ENCODE measurements around the gene CNKSR3. TPM values are rescaled to one million over a fixed set of nuclear protein-coding genes. Genes with fewer than 3 reads are reported as not detected.

The CNKSR3 gene
- polyA plus RNA-seq, 1 donor: 16.7 TPM

- DNase-seq: no peak
Observed at GRCh38 chr6:154501578-154501868, 9.0 kb downstream of the CNKSR3 start.

- peak; percentile 56 for DNase-seq
Observed at GRCh38 chr6:154500769-154501577, 9.5 kb downstream of the CNKSR3 start.

- no peak for DNase-seq
Observed at GRCh38 chr6:154499855-154500589, 10.5 kb downstream of the CNKSR3 start.

GRCh38 chr6:154498340-154498934, 12.0 kb downstream of the CNKSR3 start:
- DNase-seq: no peak

- no peak for DNase-seq
Observed at GRCh38 chr6:154496793-154497517, 13.5 kb downstream of the CNKSR3 start.

GRCh38 chr6:154496186-154496585, 14.3 kb downstream of the CNKSR3 start:
- DNase-seq: no peak

GRCh38 chr6:154494592-154495311, 15.7 kb downstream of the CNKSR3 start:
- DNase-seq: no peak

GRCh38 chr6:154491567-154492470, 18.7 kb downstream of the CNKSR3 start:
- no peak for DNase-seq

- DNase-seq: no peak
Observed at GRCh38 chr6:154489822-154490221, 20.7 kb downstream of the CNKSR3 start.

GRCh38 chr6:154488802-154489437, 21.6 kb downstream of the CNKSR3 start:
- DNase-seq: no peak

- DNase-seq: no peak
Observed at GRCh38 chr6:154488248-154488593, 22.3 kb downstream of the CNKSR3 start.

- DNase-seq: no peak
Observed at GRCh38 chr6:154487367-154488247, 22.9 kb downstream of the CNKSR3 start.

- DNase-seq: no peak
Observed at GRCh38 chr6:154485815-154486214, 24.7 kb downstream of the CNKSR3 start.

GRCh38 chr6:154484942-154485341, 25.5 kb downstream of the CNKSR3 start:
- DNase-seq: no peak

- peak; percentile 65 for DNase-seq
Observed at GRCh38 chr6:154482858-154483257, 27.6 kb downstream of the CNKSR3 start.

- DNase-seq: no peak
Observed at GRCh38 chr6:154481521-154482013, 28.9 kb downstream of the CNKSR3 start.

GRCh38 chr6:154479771-154480639, 30.5 kb downstream of the CNKSR3 start:
- DNase-seq: peak; percentile 44

- peak; percentile 41 for DNase-seq
Observed at GRCh38 chr6:154479351-154479769, 31.1 kb downstream of the CNKSR3 start.

- peak; percentile 54 for DNase-seq
Observed at GRCh38 chr6:154478701-154479060, 31.8 kb downstream of the CNKSR3 start.
